K562 (cell line): Measurements from ENCODE around the gene TPSG1. TPM values are rescaled to one million over a fixed set of nuclear protein-coding genes. Genes with fewer than 3 reads are reported as not detected.
A peak's percentile ranks its signal among the peaks of the same experiment; 100 is the strongest.

Source experiments
- ARHGAP35 ChIP-seq: fragments of 450-650 bp; IDR thresholded peaks from 2 replicates; pipeline ENCODE4 v1.6.1; 2018; ENCODE audit not compliant: partially characterized antibody
- ARNT ChIP-seq, 2 experiments: fragments of 450-650 bp; IDR thresholded peaks; 2 replicates each; pipeline ENCODE4 v1.6.1; 2016; ENCODE audit warnings: mild to moderate bottlenecking in 1 of 2
- FOXJ3 ChIP-seq: sonication (generic); formaldehyde crosslinking; IDR thresholded peaks from 2 replicates; pipeline ENCODE4 v1.4.0; 2020; ENCODE audit warnings: mild to moderate bottlenecking, missing genetic modification reagents
- HBP1 ChIP-seq: fragments of 450-650 bp; formaldehyde crosslinking; IDR thresholded peaks from 2 replicates; pipeline ENCODE4 v1.4.0; 2022; ENCODE audit warnings: missing genetic modification characterization
- HDAC6 ChIP-seq: IDR thresholded peaks from 2 replicates; pipeline ENCODE4 v1.6.1; 2012; ENCODE audit warnings: low read depth, mild to moderate bottlenecking, control low read depth, inconsistent platforms, low read length, moderate library complexity
- KDM5B ChIP-seq: fragments of 200-600 bp; sonication (generic); IDR thresholded peaks from 2 replicates; pipeline ENCODE4 v1.6.1; 2012; ENCODE audit warnings: low read depth, mild to moderate bottlenecking, moderate library complexity, low read length, control low read depth, inconsistent platforms; ENCODE audit not compliant: insufficient replicate concordance
- KLF13 ChIP-seq: fragments of 450-650 bp; IDR thresholded peaks from 2 replicates; pipeline ENCODE4 v1.6.1; 2016; ENCODE audit warnings: missing genetic modification characterization, low read depth, mild to moderate bottlenecking, missing compliant biosample characterization, moderate library complexity, borderline replicate concordance
- MTA2 ChIP-seq: fragments of 450-650 bp; IDR thresholded peaks from 2 replicates; pipeline ENCODE4 v1.6.1; 2016; ENCODE audit warnings: low read depth
- NR1H2 ChIP-seq: sonication (generic); formaldehyde crosslinking; IDR thresholded peaks from 2 replicates; pipeline ENCODE4 v1.4.0; 2020; ENCODE audit warnings: mild to moderate bottlenecking, missing genetic modification reagents
- TRIM28 ChIP-seq: fragments of 450-650 bp; IDR thresholded peaks from 2 replicates; pipeline ENCODE4 v1.6.1; 2017
- TSC22D4 ChIP-seq: fragments of 450-650 bp; IDR thresholded peaks from 2 replicates; pipeline ENCODE4 v1.6.1; 2016; ENCODE audit warnings: missing genetic modification characterization, missing biosample characterization, control low read depth
- ZNF175 ChIP-seq: fragments of 200-800 bp; sonication (Bioruptor generic); IDR thresholded peaks from 2 replicates; pipeline ENCODE4 v1.6.1; 2016; ENCODE audit warnings: low read depth, mild to moderate bottlenecking, missing genetic modification characterization, missing compliant biosample characterization
- ZNF507 ChIP-seq: conservative IDR thresholded peaks from 2 replicates; pipeline ENCODE4 v1.6.1; 2017; ENCODE audit warnings: missing genetic modification characterization, missing compliant biosample characterization
- ZNF699 ChIP-seq: fragments of 250-450 bp; sonication (Bioruptor Pico); IDR thresholded peaks from 2 replicates; pipeline ENCODE4 v1.8.0; 2021; ENCODE audit warnings: mild to moderate bottlenecking, moderate library complexity; ENCODE audit not compliant: insufficient replicate concordance
- polyA plus RNA-seq, 8 experiments: library from polyadenylated mRNA; depleted of rRNA in 4 of 8; stranded (reverse) in 5 of 8; unstranded in 3 of 8; fragments of >200 nt; fragmentation: Nextera tagmentation in 2 of 8; fragmentation: Illumina TruSeq in 1 of 8; extraction: Ambion mirVana in 2 of 8; extraction: Trizol in 1 of 8; gene quantifications; 2 replicates each; pipeline versions ENCODE4 v1.2.1 to v1.2.3, GENCODE V29; 2011 to 2014; ENCODE audit warnings: inconsistent platforms in 1 of 8, missing spikeins in 1 of 8
- total RNA-seq, 7 experiments: library from RNA; depleted of rRNA in 6 of 7; stranded (reverse); fragments of >200 nt in 6 of 7; fragmentation: Illumina TruSeq in 2 of 7; extraction: Trizol in 2 of 7; gene quantifications; 2 replicates each; pipeline versions ENCODE4 v1.2.1 to v1.2.3, GENCODE V29; 2011 to 2021; ENCODE audit warnings: low replicate concordance in 1 of 7
- TF ChIP-seq, protein P1 (sequence below), 2 experiments: fragments of 450-650 bp; IDR thresholded peaks; 2 replicates each; pipeline ENCODE4 v1.6.1; 2018; ENCODE audit warnings: mild to moderate bottlenecking in 2 of 2, low read depth in 1 of 2; ENCODE audit not compliant: partially characterized antibody in 2 of 2
- TF ChIP-seq, protein P2 (sequence below): sonication (generic); formaldehyde crosslinking; IDR thresholded peaks from 2 replicates; pipeline ENCODE4 v1.8.0; 2022; ENCODE audit warnings: mild to moderate bottlenecking, missing genetic modification reagents
- TF ChIP-seq, protein P3 (sequence below): sonication (generic); formaldehyde crosslinking; IDR thresholded peaks from 2 replicates; pipeline ENCODE4 v1.8.0; 2023; ENCODE audit warnings: mild to moderate bottlenecking, missing genetic modification reagents

TPSG1 gene
- total and polyA plus RNA-seq, 9 of the 15 experiments (the other 6 are each of a cell fraction or from before 2014, with no cell fraction given): not detected

GRCh38 chr16:1188432-1189189 is 36.5 kb downstream of the TPSG1 start (continued):
- TF ChIP-seq, protein P1, sequence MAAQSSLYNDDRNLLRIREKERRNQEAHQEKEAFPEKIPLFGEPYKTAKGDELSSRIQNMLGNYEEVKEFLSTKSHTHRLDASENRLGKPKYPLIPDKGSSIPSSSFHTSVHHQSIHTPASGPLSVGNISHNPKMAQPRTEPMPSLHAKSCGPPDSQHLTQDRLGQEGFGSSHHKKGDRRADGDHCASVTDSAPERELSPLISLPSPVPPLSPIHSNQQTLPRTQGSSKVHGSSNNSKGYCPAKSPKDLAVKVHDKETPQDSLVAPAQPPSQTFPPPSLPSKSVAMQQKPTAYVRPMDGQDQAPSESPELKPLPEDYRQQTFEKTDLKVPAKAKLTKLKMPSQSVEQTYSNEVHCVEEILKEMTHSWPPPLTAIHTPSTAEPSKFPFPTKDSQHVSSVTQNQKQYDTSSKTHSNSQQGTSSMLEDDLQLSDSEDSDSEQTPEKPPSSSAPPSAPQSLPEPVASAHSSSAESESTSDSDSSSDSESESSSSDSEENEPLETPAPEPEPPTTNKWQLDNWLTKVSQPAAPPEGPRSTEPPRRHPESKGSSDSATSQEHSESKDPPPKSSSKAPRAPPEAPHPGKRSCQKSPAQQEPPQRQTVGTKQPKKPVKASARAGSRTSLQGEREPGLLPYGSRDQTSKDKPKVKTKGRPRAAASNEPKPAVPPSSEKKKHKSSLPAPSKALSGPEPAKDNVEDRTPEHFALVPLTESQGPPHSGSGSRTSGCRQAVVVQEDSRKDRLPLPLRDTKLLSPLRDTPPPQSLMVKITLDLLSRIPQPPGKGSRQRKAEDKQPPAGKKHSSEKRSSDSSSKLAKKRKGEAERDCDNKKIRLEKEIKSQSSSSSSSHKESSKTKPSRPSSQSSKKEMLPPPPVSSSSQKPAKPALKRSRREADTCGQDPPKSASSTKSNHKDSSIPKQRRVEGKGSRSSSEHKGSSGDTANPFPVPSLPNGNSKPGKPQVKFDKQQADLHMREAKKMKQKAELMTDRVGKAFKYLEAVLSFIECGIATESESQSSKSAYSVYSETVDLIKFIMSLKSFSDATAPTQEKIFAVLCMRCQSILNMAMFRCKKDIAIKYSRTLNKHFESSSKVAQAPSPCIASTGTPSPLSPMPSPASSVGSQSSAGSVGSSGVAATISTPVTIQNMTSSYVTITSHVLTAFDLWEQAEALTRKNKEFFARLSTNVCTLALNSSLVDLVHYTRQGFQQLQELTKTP (IDR thresholded peaks at IDR 0.05; ENCODE audit: low read depth in 1 of 2, partially characterized antibody in 2 of 2): peak in 1 of 2 experiments; percentile 66
- TF ChIP-seq HBP1 (CRISPR knock-in tag) (no peak), ARNT (IDR thresholded peaks at IDR 0.05) (no peak), ZNF699 (CRISPR knock-in tag) (no peak), TSC22D4 (tag) (no peak), TRIM28 (no peak), KLF13 (tag) (no peak), MTA2 (no peak), NR1H2 (CRISPR knock-in tag) (no peak), HDAC6 (no peak), KDM5B (no peak), ZNF507 (no peak), FOXJ3 (CRISPR knock-in tag) (no peak), ZNF175 (CRISPR knock-in tag) (no peak), ARHGAP35 (no peak)
- TF ChIP-seq, protein P2, sequence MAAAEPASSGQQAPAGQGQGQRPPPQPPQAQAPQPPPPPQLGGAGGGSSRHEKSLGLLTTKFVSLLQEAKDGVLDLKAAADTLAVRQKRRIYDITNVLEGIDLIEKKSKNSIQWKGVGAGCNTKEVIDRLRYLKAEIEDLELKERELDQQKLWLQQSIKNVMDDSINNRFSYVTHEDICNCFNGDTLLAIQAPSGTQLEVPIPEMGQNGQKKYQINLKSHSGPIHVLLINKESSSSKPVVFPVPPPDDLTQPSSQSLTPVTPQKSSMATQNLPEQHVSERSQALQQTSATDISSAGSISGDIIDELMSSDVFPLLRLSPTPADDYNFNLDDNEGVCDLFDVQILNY (CRISPR knock-in tag): 0 out of 2 replicates have a peak, but pooled peaks have one; percentile 34
- TF ChIP-seq, protein P3, sequence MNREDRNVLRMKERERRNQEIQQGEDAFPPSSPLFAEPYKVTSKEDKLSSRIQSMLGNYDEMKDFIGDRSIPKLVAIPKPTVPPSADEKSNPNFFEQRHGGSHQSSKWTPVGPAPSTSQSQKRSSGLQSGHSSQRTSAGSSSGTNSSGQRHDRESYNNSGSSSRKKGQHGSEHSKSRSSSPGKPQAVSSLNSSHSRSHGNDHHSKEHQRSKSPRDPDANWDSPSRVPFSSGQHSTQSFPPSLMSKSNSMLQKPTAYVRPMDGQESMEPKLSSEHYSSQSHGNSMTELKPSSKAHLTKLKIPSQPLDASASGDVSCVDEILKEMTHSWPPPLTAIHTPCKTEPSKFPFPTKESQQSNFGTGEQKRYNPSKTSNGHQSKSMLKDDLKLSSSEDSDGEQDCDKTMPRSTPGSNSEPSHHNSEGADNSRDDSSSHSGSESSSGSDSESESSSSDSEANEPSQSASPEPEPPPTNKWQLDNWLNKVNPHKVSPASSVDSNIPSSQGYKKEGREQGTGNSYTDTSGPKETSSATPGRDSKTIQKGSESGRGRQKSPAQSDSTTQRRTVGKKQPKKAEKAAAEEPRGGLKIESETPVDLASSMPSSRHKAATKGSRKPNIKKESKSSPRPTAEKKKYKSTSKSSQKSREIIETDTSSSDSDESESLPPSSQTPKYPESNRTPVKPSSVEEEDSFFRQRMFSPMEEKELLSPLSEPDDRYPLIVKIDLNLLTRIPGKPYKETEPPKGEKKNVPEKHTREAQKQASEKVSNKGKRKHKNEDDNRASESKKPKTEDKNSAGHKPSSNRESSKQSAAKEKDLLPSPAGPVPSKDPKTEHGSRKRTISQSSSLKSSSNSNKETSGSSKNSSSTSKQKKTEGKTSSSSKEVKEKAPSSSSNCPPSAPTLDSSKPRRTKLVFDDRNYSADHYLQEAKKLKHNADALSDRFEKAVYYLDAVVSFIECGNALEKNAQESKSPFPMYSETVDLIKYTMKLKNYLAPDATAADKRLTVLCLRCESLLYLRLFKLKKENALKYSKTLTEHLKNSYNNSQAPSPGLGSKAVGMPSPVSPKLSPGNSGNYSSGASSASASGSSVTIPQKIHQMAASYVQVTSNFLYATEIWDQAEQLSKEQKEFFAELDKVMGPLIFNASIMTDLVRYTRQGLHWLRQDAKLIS (CRISPR knock-in tag): peak; percentile 89; the same call in 1 of the 2 replicates
